Uterus (tissue), 4 donors: ENCODE measurements around the gene SPIRE2. TPM values are rescaled to one million over a fixed set of nuclear protein-coding genes. Genes with fewer than 3 reads are reported as not detected.

Experiments used
- DNase-seq, 2 donors: peaks; one replicate each; pipeline ENCODE4 v3.0.0-alpha.2; 2019 to 2020
- H3K27ac ChIP-seq, 2 donors: fragments of 200-600 bp; sonication (generic); 1 replicate in 1 of 2; 2 replicates in 1 of 2; pipeline ENCODE4 v1.5.1; 2016 to 2018
- H3K27me3 ChIP-seq, 2 donors: fragments of 200-600 bp; sonication (generic); one replicate each; pipeline ENCODE4 v1.5.1; 2018 to 2019; ENCODE audit warnings: control low read depth in 1 of 2
- H3K36me3 ChIP-seq, 2 donors: fragments of 200-600 bp; sonication (generic); one replicate each; pipeline ENCODE4 v1.5.1; 2019; ENCODE audit warnings: control low read depth in 1 of 2
- H3K4me1 ChIP-seq, 2 donors: fragments of 200-600 bp; sonication (generic); one replicate each; pipeline ENCODE4 v1.5.1; 2018 to 2019; ENCODE audit warnings: control low read depth in 1 of 2
- H3K4me3 ChIP-seq, 2 donors: fragments of 200-600 bp; sonication (generic); 1 replicate in 1 of 2; 2 replicates in 1 of 2; pipeline ENCODE4 v1.5.1; 2018 to 2019; ENCODE audit warnings: mild to moderate bottlenecking in 1 of 2
- H3K9me3 ChIP-seq, 2 donors: fragments of 200-600 bp; sonication (generic); one replicate each; pipeline ENCODE4 v1.5.1; 2019; ENCODE audit warnings: control low read depth in 1 of 2
- POLR2A ChIP-seq, 2 donors: fragments of 450-650 bp; IDR thresholded peaks; one replicate each; pipeline ENCODE4 v1.6.1; 2016; ENCODE audit warnings: antibody characterized with exemption in 2 of 2, mild to moderate bottlenecking in 1 of 2, moderate library complexity in 1 of 2
- intact Hi-C: fragments of 100-400 bp; cut with DNase I; formaldehyde crosslinking; loops from one replicate; pipeline ENCODE4 v1.15.1; 2023; ENCODE audit warnings: low total_unique reads
- total RNA-seq, 4 donors: library from RNA; depleted of rRNA in 3 of 4; stranded (reverse); fragments of >200 nt in 3 of 4; gene quantifications; one replicate each; pipeline versions ENCODE4 v1.1.0 to v1.2.4, GENCODE V29; 2014 to 2023
- TF ChIP-seq, protein P1 (sequence below), 4 experiments: fragments of 200-600 bp in 2 of 4; fragments of 450-650 bp in 2 of 4; sonication (generic) in 2 of 4; IDR thresholded peaks; one replicate each; pipeline ENCODE4 v1.5.1; 2016 to 2019; ENCODE audit warnings: antibody characterized with exemption in 4 of 4, mild to moderate bottlenecking in 2 of 4, moderate library complexity in 1 of 4
- donor health status: DM: yes; HTN: yes; CAD: no.

Gene SPIRE2
- total RNA-seq, 4 donors from 2014 or later = 1.2 to 7.5 (median 3.3) TPM

DNA sequence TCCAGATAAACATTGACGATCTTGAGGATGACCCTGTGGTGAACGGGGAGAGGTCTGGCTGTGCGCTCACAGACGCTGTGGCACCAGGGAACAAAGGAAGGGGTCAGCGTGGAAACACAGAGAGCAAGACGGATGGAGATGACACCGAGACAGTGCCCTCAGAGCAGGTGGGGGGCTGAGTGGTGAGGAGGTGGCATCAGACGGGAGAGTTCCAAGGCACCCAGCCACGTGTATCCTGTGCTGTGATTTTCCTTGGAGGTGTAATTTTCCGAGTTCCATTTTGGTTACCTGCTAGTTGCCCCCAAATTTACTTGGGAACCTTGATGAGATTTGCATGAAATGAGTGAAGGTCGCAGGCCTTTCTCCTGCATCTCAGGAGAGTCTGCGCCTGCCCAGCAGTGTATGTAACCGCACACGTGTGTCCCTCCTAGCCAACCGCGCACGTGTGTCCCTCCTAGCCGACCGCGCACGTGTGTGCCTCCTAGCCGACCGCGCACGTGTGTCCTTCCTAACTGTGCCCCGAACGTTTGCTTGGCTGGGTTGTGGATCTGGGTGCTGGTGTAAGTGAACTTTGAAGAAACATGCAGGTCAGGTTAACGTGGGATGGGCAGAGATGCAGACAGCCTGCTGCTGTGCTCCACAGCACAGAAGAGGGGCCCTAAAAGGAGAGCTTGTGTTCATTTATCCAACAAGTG lies 55.2 kb downstream of the SPIRE2 start:
- no peak overlapping the region for H3K27ac ChIP-seq
- no peaks in the 10 kb centered on the region for H3K27me3 ChIP-seq
- TF ChIP-seq, protein P1, sequence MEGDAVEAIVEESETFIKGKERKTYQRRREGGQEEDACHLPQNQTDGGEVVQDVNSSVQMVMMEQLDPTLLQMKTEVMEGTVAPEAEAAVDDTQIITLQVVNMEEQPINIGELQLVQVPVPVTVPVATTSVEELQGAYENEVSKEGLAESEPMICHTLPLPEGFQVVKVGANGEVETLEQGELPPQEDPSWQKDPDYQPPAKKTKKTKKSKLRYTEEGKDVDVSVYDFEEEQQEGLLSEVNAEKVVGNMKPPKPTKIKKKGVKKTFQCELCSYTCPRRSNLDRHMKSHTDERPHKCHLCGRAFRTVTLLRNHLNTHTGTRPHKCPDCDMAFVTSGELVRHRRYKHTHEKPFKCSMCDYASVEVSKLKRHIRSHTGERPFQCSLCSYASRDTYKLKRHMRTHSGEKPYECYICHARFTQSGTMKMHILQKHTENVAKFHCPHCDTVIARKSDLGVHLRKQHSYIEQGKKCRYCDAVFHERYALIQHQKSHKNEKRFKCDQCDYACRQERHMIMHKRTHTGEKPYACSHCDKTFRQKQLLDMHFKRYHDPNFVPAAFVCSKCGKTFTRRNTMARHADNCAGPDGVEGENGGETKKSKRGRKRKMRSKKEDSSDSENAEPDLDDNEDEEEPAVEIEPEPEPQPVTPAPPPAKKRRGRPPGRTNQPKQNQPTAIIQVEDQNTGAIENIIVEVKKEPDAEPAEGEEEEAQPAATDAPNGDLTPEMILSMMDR (IDR thresholded peaks at IDR 0.05) = no peak
- TF ChIP-seq POLR2A (IDR thresholded peaks at IDR 0.05) = no peak
- H3K9me3 ChIP-seq = no peaks in the 10 kb centered on the region
- H3K4me3 ChIP-seq = no peak overlapping the region
- DNase-seq = no peak
- H3K4me1 ChIP-seq = no peaks in the 10 kb centered on the region
- no peaks in the 10 kb centered on the region for H3K36me3 ChIP-seq
- intact Hi-C loops = no loop called here

DNA sequence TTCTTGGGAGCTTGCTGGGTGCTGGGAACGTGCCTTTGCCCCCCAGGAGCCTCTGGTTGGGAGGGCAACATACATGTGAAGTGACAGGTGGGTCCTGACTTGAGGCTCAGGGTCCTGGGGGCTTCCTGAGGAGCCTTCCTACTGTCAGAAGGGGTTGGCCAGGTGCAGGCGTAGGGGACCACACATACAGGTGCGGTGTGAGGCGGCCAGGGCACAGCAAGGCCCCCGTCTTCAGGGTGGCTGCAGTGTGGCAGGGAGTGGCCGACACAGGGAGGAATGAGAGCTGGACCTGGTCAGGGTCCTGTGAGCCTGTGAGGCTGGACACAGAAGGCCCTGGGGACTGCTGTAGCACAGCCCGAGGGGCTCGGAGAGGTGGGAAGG lies 55.8 kb downstream of the SPIRE2 start:
- Histone ChIP-seq H3K9me3 (no peaks in the 10 kb centered on the region), H3K4me1 (no peaks in the 10 kb centered on the region), H3K36me3 (no peaks in the 10 kb centered on the region), H3K27ac (no peak overlapping the region), H3K4me3 (no peak overlapping the region), H3K27me3 (no peaks in the 10 kb centered on the region)
- DNase-seq = no peak
- TF ChIP-seq, protein P1 (IDR thresholded peaks at IDR 0.05) = no peak
- no peak for TF ChIP-seq POLR2A (IDR thresholded peaks at IDR 0.05)
- intact Hi-C loops = no loop called here

DNA sequence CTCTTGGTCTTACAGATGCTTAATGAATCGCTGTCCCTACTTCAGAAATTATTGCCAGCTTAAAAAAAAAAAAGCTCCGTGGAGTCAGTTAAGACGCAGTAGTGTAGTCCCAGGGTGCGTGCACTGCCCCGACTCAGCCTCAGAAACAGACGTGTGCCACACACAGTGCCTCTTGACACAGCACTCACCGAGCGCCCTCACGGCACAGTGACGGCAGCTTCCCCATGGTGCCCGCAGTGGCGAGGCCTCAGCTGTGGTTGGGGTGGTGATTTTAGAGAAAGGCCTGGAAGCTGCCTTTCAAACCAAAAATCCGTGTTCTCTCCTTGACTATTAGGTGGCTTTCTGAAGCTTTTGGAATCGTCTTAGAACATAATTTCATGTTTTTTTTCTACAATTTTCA lies 59.0 kb downstream of the SPIRE2 start:
- Histone ChIP-seq H3K27me3 (no peaks in the 10 kb centered on the region), H3K9me3 (no peaks in the 10 kb centered on the region), H3K4me3 (no peak overlapping the region), H3K27ac (no peak overlapping the region), H3K36me3 (no peaks in the 10 kb centered on the region), H3K4me1 (no peaks in the 10 kb centered on the region)
- no peak for TF ChIP-seq POLR2A (IDR thresholded peaks at IDR 0.05)
- TF ChIP-seq, protein P1 (IDR thresholded peaks at IDR 0.05) = no peak
- intact Hi-C loops = no loop called here
- DNase-seq = no peak

DNA sequence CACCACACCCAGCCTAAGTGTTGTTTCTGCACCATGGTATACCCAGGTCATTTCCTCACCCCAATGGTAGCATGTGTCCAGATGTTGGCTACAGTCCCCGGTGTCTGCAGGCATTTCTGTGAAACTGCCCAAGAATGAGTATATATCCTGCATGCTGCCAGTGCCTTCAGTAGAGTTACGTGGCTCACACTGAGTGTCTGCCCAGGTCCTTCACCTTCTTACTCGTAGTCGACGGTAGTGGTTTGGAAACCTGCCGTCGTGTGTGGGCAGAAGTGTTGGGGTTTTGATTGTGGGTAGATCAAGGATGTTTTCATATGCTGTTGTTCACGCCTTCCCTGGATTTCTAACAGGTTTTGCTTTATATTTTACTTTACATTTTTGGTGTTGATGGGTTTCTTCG lies 61.9 kb downstream of the SPIRE2 start:
- no peak overlapping the region for H3K4me3 ChIP-seq
- H3K9me3 ChIP-seq = no peaks in the 10 kb centered on the region
- TF ChIP-seq, protein P1 (IDR thresholded peaks at IDR 0.05) = no peak
- TF ChIP-seq POLR2A (IDR thresholded peaks at IDR 0.05) = no peak
- no peaks in the 10 kb centered on the region for H3K36me3 ChIP-seq
- intact Hi-C loops = no loop called here
- no peak overlapping the region for H3K27ac ChIP-seq
- DNase-seq = no peak
- H3K4me1 ChIP-seq = no peaks in the 10 kb centered on the region
- no peaks in the 10 kb centered on the region for H3K27me3 ChIP-seq

DNA sequence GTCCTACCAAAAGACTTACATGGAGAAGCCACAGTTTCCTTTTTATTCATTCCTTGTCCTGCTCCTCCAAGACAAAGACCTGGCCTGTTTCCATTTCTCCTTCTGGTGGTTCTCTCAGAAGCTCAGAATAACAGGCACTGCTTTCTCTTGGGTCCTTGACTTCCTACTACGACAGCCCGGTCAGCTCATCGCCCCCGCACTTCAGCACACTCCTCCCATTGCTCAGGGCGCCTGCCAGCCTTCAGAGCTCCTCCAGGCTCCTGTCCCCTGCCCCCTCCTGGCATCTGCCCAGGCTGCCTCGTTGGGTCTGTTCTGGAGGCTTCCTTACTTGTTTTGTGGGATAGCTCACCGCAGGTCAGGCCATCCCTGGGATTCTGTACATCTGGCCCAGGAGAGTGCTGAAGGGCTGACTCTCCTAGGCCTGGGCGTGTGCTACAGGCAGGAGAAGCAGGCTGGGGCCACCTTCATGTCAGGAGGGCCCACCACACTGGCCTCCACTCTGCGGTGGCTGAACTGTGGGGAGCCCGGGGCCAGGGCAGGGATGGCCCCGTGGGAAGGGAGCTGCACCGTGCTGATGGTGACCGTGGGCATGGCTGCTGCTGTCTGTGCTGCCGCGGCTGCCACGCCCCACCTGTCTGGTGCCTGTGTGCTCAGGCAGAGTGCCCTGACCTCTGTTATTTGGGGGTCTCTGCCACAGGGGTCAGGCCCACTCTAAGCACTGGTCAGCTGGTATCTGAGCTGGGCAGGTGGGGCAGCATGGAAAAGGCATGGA lies 62.8 kb downstream of the SPIRE2 start:
- no peak overlapping the region for H3K27ac ChIP-seq
- TF ChIP-seq, protein P1 (IDR thresholded peaks at IDR 0.05) = no peak
- no peak for TF ChIP-seq POLR2A (IDR thresholded peaks at IDR 0.05)
- no peak for DNase-seq
- H3K27me3 ChIP-seq = no peaks in the 10 kb centered on the region
- no peaks in the 10 kb centered on the region for H3K4me1 ChIP-seq
- H3K36me3 ChIP-seq = no peaks in the 10 kb centered on the region
- intact Hi-C loops = no loop called here
- no peak overlapping the region for H3K4me3 ChIP-seq
- no peaks in the 10 kb centered on the region for H3K9me3 ChIP-seq
